Immature natural killer cell (primary cell): ENCODE measurements around the gene C16orf96. TPM values are rescaled to one million over a fixed set of nuclear protein-coding genes. Genes with fewer than 3 reads are reported as not detected.
A peak's percentile ranks its signal among the peaks of the same experiment; 100 is the strongest.

ENCODE experiments used
- DNase-seq, 3 donors: peaks; one replicate each; pipeline ENCODE4 v3.0.0; 2022; ENCODE audit warnings: mixed read lengths in 1 of 3
- H3K27ac Mint-ChIP-seq, 6 donors: one replicate each; pipeline ENCODE4 v1.8.0; 2020; ENCODE audit warnings: mixed read lengths in 6 of 6, mild to moderate bottlenecking in 5 of 6, inconsistent platforms in 4 of 6, moderate library complexity in 3 of 6
- H3K27me3 Mint-ChIP-seq, 3 donors: one replicate each; pipeline ENCODE4 v1.8.0; 2020 to 2021; ENCODE audit warnings: low read depth in 3 of 3, mild to moderate bottlenecking in 3 of 3, mixed read lengths in 3 of 3, moderate library complexity in 3 of 3, inconsistent platforms in 1 of 3
- H3K36me3 Mint-ChIP-seq, 3 donors: one replicate each; pipeline ENCODE4 v1.8.0; 2020; ENCODE audit warnings: mixed read lengths in 3 of 3, inconsistent platforms in 2 of 3, mild to moderate bottlenecking in 2 of 3
- H3K4me1 Mint-ChIP-seq, 2 donors: one replicate each; pipeline ENCODE4 v1.8.0; 2020; ENCODE audit warnings: inconsistent platforms in 2 of 2, mild to moderate bottlenecking in 2 of 2, mixed read lengths in 2 of 2, moderate library complexity in 1 of 2
- H3K4me3 Mint-ChIP-seq, 5 donors: one replicate each; pipeline ENCODE4 v1.8.0; 2020; ENCODE audit warnings: mild to moderate bottlenecking in 5 of 5, mixed read lengths in 5 of 5, inconsistent platforms in 3 of 5, moderate library complexity in 3 of 5
- H3K9me3 Mint-ChIP-seq, 6 donors: one replicate each; pipeline ENCODE4 v1.8.0; 2020; ENCODE audit warnings: mild to moderate bottlenecking in 6 of 6, mixed read lengths in 6 of 6, inconsistent platforms in 4 of 6, moderate library complexity in 3 of 6
- polyA plus RNA-seq, 3 donors: library from polyadenylated mRNA; unstranded; fragments of 300-500 nt; fragmentation: Illumina TruSeq; gene quantifications; one replicate each; pipeline ENCODE4 v1.2.3, GENCODE V29; 2021

The C16orf96 gene
- not detected for polyA plus RNA-seq

- peak within 1 kb of the TSS in 2 of 6 donors; percentile 14 to 71 for H3K27ac Mint-ChIP-seq
- DNase-seq: no peak
- no peak within 1 kb of the TSS for H3K4me3 Mint-ChIP-seq
- peaks cover 2 to 5% (median 3%) of the 10 kb centered on the region in 3 donors for H3K27me3 Mint-ChIP-seq
- H3K9me3 Mint-ChIP-seq: no peaks in the 10 kb centered on the region
- peaks cover 0 to 3% (median 0%) of the 10 kb centered on the region in 3 donors for H3K36me3 Mint-ChIP-seq
- no peaks in the 10 kb centered on the region for H3K4me1 Mint-ChIP-seq
Measured at GRCh38 chr16:4556112-4556511, at the start of gene C16orf96. Gene C16orf96, plus strand, starts transcription at chr16:4556340. Its CDS starts 150 bp downstream, at chr16:4556490.

- Mint-ChIP-seq H3K36me3 (peaks cover 11 to 32% (median 23%) of the 10 kb centered on the region in 3 donors), H3K27me3 (peaks cover 0 to 13% (median 5%) of the 10 kb centered on the region in 3 donors), H3K9me3 (no peaks in the 10 kb centered on the region), H3K27ac (peak overlapping the region; percentile 87 to 99 (median 97)), H3K4me1 (peaks cover 72 to 75% of the 10 kb centered on the region in 2 donors), H3K4me3 (peak overlapping the region; percentile 77 to 94 (median 86))
- peak; percentile 63 to 70 (median 68) for DNase-seq
Measured at GRCh38 chr16:4506450-4506849, 49.7 kb upstream of the C16orf96 start.

- Mint-ChIP-seq H3K27ac (peak overlapping the region; percentile 71 to 99 (median 86)), H3K4me1 (peaks cover 74 to 77% of the 10 kb centered on the region in 2 donors), H3K9me3 (no peaks in the 10 kb centered on the region), H3K36me3 (peaks cover 16 to 41% (median 28%) of the 10 kb centered on the region in 3 donors), H3K27me3 (peaks cover 0 to 14% (median 5%) of the 10 kb centered on the region in 3 donors), H3K4me3 (no peak overlapping the region)
- no peak for DNase-seq
Measured at GRCh38 chr16:4507588-4508345, 48.4 kb upstream of the C16orf96 start.

- Mint-ChIP-seq H3K9me3 (no peaks in the 10 kb centered on the region), H3K4me1 (peaks cover 73 to 75% of the 10 kb centered on the region in 2 donors), H3K36me3 (peaks cover 16 to 41% (median 28%) of the 10 kb centered on the region in 3 donors), H3K4me3 (no peak overlapping the region), H3K27me3 (peaks cover 0 to 12% (median 5%) of the 10 kb centered on the region in 3 donors), H3K27ac (peak overlapping the region; percentile 40 to 99 (median 68))
- DNase-seq: no peak
Measured at GRCh38 chr16:4508806-4509205, 47.3 kb upstream of the C16orf96 start.

GRCh38 chr16:4509420-4509819 lies 46.7 kb upstream of the C16orf96 start:
- H3K36me3 Mint-ChIP-seq: peaks cover 16 to 41% (median 28%) of the 10 kb centered on the region in 3 donors
- H3K9me3 Mint-ChIP-seq: no peaks in the 10 kb centered on the region
- H3K4me1 Mint-ChIP-seq: peaks cover 73 to 75% of the 10 kb centered on the region in 2 donors
- H3K27me3 Mint-ChIP-seq: peaks cover 0 to 12% (median 5%) of the 10 kb centered on the region in 3 donors
- H3K27ac Mint-ChIP-seq: peak overlapping the region; percentile 32 to 99 (median 48)
- DNase-seq: no peak
- H3K4me3 Mint-ChIP-seq: no peak overlapping the region

GRCh38 chr16:4510131-4510530 lies 46.0 kb upstream of the C16orf96 start:
- no peak for DNase-seq
- H3K4me3 Mint-ChIP-seq: no peak overlapping the region
- H3K36me3 Mint-ChIP-seq: peaks cover 16 to 41% (median 28%) of the 10 kb centered on the region in 3 donors
- H3K27ac Mint-ChIP-seq: peak overlapping the region; percentile 84 to 91 (median 88)
- peaks cover 0 to 8% (median 5%) of the 10 kb centered on the region in 3 donors for H3K27me3 Mint-ChIP-seq
- no peaks in the 10 kb centered on the region for H3K9me3 Mint-ChIP-seq
- H3K4me1 Mint-ChIP-seq: peaks cover 73 to 75% of the 10 kb centered on the region in 2 donors

- H3K27ac Mint-ChIP-seq: peak overlapping the region; percentile 91 to 98 (median 94)
- peaks cover 16 to 40% (median 28%) of the 10 kb centered on the region in 3 donors for H3K36me3 Mint-ChIP-seq
- H3K9me3 Mint-ChIP-seq: no peaks in the 10 kb centered on the region
- peak overlapping the region; percentile 6 to 56 (median 34) for H3K4me3 Mint-ChIP-seq
- peaks cover 73 to 75% of the 10 kb centered on the region in 2 donors for H3K4me1 Mint-ChIP-seq
- H3K27me3 Mint-ChIP-seq: peaks cover 0 to 5% (median 2%) of the 10 kb centered on the region in 3 donors
- no peak for DNase-seq
Measured at GRCh38 chr16:4510747-4511426, 45.3 kb upstream of the C16orf96 start.

- Mint-ChIP-seq H3K36me3 (peaks cover 16 to 33% (median 23%) of the 10 kb centered on the region in 3 donors), H3K27me3 (peaks cover 0 to 5% (median 2%) of the 10 kb centered on the region in 3 donors), H3K4me3 (peak overlapping the region in 4 of 5 donors; percentile 6 to 56 (median 24)), H3K27ac (peak overlapping the region; percentile 91 to 98 (median 94)), H3K4me1 (peaks cover 72 to 75% of the 10 kb centered on the region in 2 donors), H3K9me3 (no peaks in the 10 kb centered on the region)
- no peak for DNase-seq
Measured at GRCh38 chr16:4511441-4512082, 44.6 kb upstream of the C16orf96 start.

GRCh38 chr16:4512473-4512872 lies 43.7 kb upstream of the C16orf96 start:
- Mint-ChIP-seq H3K9me3 (no peaks in the 10 kb centered on the region), H3K4me3 (peak overlapping the region in 3 of 5 donors; percentile 2 to 65 (median 38)), H3K36me3 (peaks cover 16 to 29% (median 21%) of the 10 kb centered on the region in 3 donors), H3K4me1 (peaks cover 74 to 77% of the 10 kb centered on the region in 2 donors), H3K27me3 (peaks cover 0 to 5% (median 2%) of the 10 kb centered on the region in 3 donors), H3K27ac (peak overlapping the region; percentile 91 to 98 (median 94))
- no peak for DNase-seq

GRCh38 chr16:4513086-4513860 lies 42.9 kb upstream of the C16orf96 start:
- peaks cover 16 to 21% (median 18%) of the 10 kb centered on the region in 3 donors for H3K36me3 Mint-ChIP-seq
- no peak for DNase-seq
- peaks cover 72 to 74% of the 10 kb centered on the region in 2 donors for H3K4me1 Mint-ChIP-seq
- H3K4me3 Mint-ChIP-seq: peak overlapping the region in 4 of 5 donors; percentile 20 to 45 (median 36)
- no peaks in the 10 kb centered on the region for H3K9me3 Mint-ChIP-seq
- H3K27ac Mint-ChIP-seq: peak overlapping the region; percentile 89 to 98 (median 94)
- peaks cover 0 to 5% (median 2%) of the 10 kb centered on the region in 3 donors for H3K27me3 Mint-ChIP-seq

GRCh38 chr16:4513881-4514280 lies 42.3 kb upstream of the C16orf96 start:
- peaks cover 77 to 81% of the 10 kb centered on the region in 2 donors for H3K4me1 Mint-ChIP-seq
- DNase-seq: no peak
- H3K27me3 Mint-ChIP-seq: peaks cover 0 to 5% (median 2%) of the 10 kb centered on the region in 3 donors
- no peaks in the 10 kb centered on the region for H3K9me3 Mint-ChIP-seq
- H3K4me3 Mint-ChIP-seq: peak overlapping the region in 4 of 5 donors; percentile 58 to 89 (median 82)
- H3K36me3 Mint-ChIP-seq: peaks cover 16 to 21% (median 18%) of the 10 kb centered on the region in 3 donors
- H3K27ac Mint-ChIP-seq: peak overlapping the region; percentile 96 to 99 (median 97)

GRCh38 chr16:4514606-4515005 lies 41.5 kb upstream of the C16orf96 start:
- H3K9me3 Mint-ChIP-seq: no peaks in the 10 kb centered on the region

More at GRCh38 chr16:4514606-4515005, 41.5 kb upstream of the C16orf96 start:
- Mint-ChIP-seq H3K36me3 (peaks cover 16 to 21% (median 18%) of the 10 kb centered on the region in 3 donors), H3K27me3 (peaks cover 0 to 5% (median 2%) of the 10 kb centered on the region in 3 donors), H3K4me3 (peak overlapping the region; percentile 80 to 90 (median 86)), H3K27ac (peak overlapping the region; percentile 96 to 99 (median 97)), H3K4me1 (peaks cover 82 to 88% of the 10 kb centered on the region in 2 donors)
- DNase-seq: no peak
